Stomach (tissue), 9 donors: ENCODE measurements around the gene ABHD12B. TPM values are rescaled to one million over a fixed set of nuclear protein-coding genes. Genes with fewer than 3 reads are reported as not detected.
"Not testable (repeated sequence)": the region's sequence is repeated elsewhere in the genome, so short reads cannot be mapped to it uniquely, and the experiment has no call there.

Experiments
- DNase-seq, 2 donors: peaks; one replicate each; pipeline versions ENCODE4 v3.0.0 to v3.0.0-alpha.2; 2013 to 2019
- H3K27ac ChIP-seq, 5 donors: fragments of 200-600 bp in 4 of 5; sonication (generic) in 4 of 5; one replicate each; pipeline ENCODE4 v1.5.1; 2013 to 2019; ENCODE audit warnings: mild to moderate bottlenecking in 1 of 5, moderate library complexity in 1 of 5
- H3K27me3 ChIP-seq, 3 donors: fragments of 200-600 bp; sonication (generic); one replicate each; pipeline ENCODE4 v1.5.1; 2017 to 2019; ENCODE audit warnings: mixed run types in 1 of 3
- H3K36me3 ChIP-seq, 4 donors: fragments of 200-600 bp; sonication (generic); 1 replicate in 3 of 4; 2 replicates in 1 of 4; pipeline ENCODE4 v1.5.1; 2016 to 2019
- H3K4me1 ChIP-seq, 4 donors: fragments of 200-600 bp; sonication (generic); one replicate each; pipeline ENCODE4 v1.5.1; 2016 to 2019
- H3K4me3 ChIP-seq, 4 donors: fragments of 200-600 bp; sonication (generic) in 3 of 4; one replicate each; pipeline ENCODE4 v1.5.1; 2016 to 2019; ENCODE audit warnings: mild to moderate bottlenecking in 1 of 4
- H3K9me3 ChIP-seq, 4 donors: fragments of 200-600 bp; sonication (generic); one replicate each; pipeline ENCODE4 v1.5.1; 2016 to 2019
- EP300 ChIP-seq: sonication (generic); formaldehyde crosslinking; IDR thresholded peaks from one replicate; pipeline ENCODE4 v1.6.1; 2017; ENCODE audit warnings: antibody characterized with exemption
- POLR2A ChIP-seq, 4 donors: fragments of 450-650 bp; IDR thresholded peaks; one replicate each; pipeline ENCODE4 v1.6.1; 2016; ENCODE audit warnings: antibody characterized with exemption in 4 of 4, control low read depth in 2 of 4, mild to moderate bottlenecking in 1 of 4, moderate library complexity in 1 of 4
- POLR2AphosphoS5 ChIP-seq, 3 donors: sonication (generic); formaldehyde crosslinking; IDR thresholded peaks; one replicate each; pipeline ENCODE4 v1.6.1; 2016; ENCODE audit warnings: antibody characterized with exemption in 3 of 3
- WGBS, 5 donors: extraction: QIAGEN DNeasy Blood & Tissue Kit in 3 of 5; methylation state at CpG; one replicate each; pipeline versions ENCODE4 v1.1.5 to v1.1.7; 2013 to 2018; 5-methylcytosine and 5-hydroxymethylcytosine counted together
- intact Hi-C: fragments of 100-400 bp; cut with DNase I; formaldehyde crosslinking; loops from one replicate; pipeline ENCODE4 v1.15.1; 2023; ENCODE audit warnings: low total_unique reads
- polyA plus RNA-seq, 3 donors: library from polyadenylated mRNA; stranded (reverse); fragments of 200-250 nt; gene quantifications; one replicate each; pipeline ENCODE4 v1.2.3, GENCODE V29; 2013
- total RNA-seq, 5 donors: library from RNA; depleted of rRNA; stranded (reverse); fragments of >200 nt; gene quantifications; one replicate each; pipeline versions ENCODE4 v1.1.0 to v1.2.3, GENCODE V29; 2014 to 2016
- TF ChIP-seq, protein P1 (sequence below), 7 experiments: fragments of 450-650 bp in 4 of 7; fragments of 200-600 bp in 3 of 7; sonication (generic) in 3 of 7; IDR thresholded peaks; one replicate each; pipeline ENCODE4 v1.5.1; 2016 to 2019; ENCODE audit warnings: antibody characterized with exemption in 7 of 7, control low read depth in 2 of 7, mild to moderate bottlenecking in 1 of 7
- donor health status: healthy with polysubstance abuse.
- donor health status: Bipolar disorder and iron deficiency.
- donor health status: healthy.

The ABHD12B gene
- total and polyA plus RNA-seq, 8 donors, result 0.23 TPM; not detected in 7

GRCh38 chr14:50910495-50911420, 38.9 kb downstream of the ABHD12B start:
- Histone ChIP-seq H3K27me3 (no peaks in the 10 kb centered on the region), H3K9me3 (no peaks in the 10 kb centered on the region), H3K4me1 (no peaks in the 10 kb centered on the region), H3K4me3 (no peak overlapping the region), H3K36me3 (peaks cover 31 to 100% (median 93%) of the 10 kb centered on the region in 4 donors), H3K27ac (no peak overlapping the region)
- WGBS, 5 donors, result 71 to 87% (median 77%) methylated on average over 5 of the region's 5 CpGs
- DNase-seq, result no peak
- TF ChIP-seq POLR2A (IDR thresholded peaks at IDR 0.05) (no peak), EP300 (no peak), POLR2AphosphoS5 (IDR thresholded peaks at IDR 0.05) (no peak)
- TF ChIP-seq, protein P1, sequence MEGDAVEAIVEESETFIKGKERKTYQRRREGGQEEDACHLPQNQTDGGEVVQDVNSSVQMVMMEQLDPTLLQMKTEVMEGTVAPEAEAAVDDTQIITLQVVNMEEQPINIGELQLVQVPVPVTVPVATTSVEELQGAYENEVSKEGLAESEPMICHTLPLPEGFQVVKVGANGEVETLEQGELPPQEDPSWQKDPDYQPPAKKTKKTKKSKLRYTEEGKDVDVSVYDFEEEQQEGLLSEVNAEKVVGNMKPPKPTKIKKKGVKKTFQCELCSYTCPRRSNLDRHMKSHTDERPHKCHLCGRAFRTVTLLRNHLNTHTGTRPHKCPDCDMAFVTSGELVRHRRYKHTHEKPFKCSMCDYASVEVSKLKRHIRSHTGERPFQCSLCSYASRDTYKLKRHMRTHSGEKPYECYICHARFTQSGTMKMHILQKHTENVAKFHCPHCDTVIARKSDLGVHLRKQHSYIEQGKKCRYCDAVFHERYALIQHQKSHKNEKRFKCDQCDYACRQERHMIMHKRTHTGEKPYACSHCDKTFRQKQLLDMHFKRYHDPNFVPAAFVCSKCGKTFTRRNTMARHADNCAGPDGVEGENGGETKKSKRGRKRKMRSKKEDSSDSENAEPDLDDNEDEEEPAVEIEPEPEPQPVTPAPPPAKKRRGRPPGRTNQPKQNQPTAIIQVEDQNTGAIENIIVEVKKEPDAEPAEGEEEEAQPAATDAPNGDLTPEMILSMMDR (IDR thresholded peaks at IDR 0.05), result no peak
- intact Hi-C loops, result no loop called here

DNA sequence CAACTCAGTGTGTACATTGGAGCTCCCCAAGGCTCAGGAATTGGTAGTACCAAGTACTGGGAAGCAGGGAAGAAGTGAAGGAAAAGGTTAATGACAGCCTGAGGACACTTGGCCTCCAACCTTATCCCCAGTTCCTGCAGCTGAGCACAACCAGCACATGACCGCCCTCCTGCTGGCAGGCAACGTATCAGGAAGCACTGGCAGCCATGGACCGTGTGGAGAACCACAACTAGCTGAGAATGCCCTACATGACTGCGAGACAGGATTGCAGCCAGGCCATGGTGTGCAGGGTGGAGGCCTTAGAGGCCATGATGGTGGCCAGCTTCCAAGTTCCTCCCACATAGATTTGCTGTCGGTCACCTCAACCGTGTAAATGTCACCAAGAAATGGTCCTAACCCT, 45.6 kb downstream of the ABHD12B start:
- DNase-seq, result no peak
- no peaks in the 10 kb centered on the region for H3K4me1 ChIP-seq
- TF ChIP-seq POLR2AphosphoS5 (IDR thresholded peaks at IDR 0.05) (no peak), EP300 (no peak), POLR2A (IDR thresholded peaks at IDR 0.05) (no peak)
- TF ChIP-seq, protein P1 (IDR thresholded peaks at IDR 0.05), result no peak
- H3K4me3 ChIP-seq, result no peak overlapping the region
- H3K27me3 ChIP-seq, result no peaks in the 10 kb centered on the region
- intact Hi-C loops, result no loop called here
- no peaks in the 10 kb centered on the region for H3K9me3 ChIP-seq
- H3K27ac ChIP-seq, result no peak overlapping the region
- peaks cover 17 to 98% (median 80%) of the 10 kb centered on the region in 4 donors for H3K36me3 ChIP-seq
- 90 to 98% (median 94%) methylated on average over 6 of the region's 6 CpGs for WGBS, 5 donors

- H3K9me3 ChIP-seq, DNase-seq, H3K4me3 ChIP-seq, intact Hi-C loops, H3K4me1 ChIP-seq, H3K27ac ChIP-seq, H3K27me3 ChIP-seq: not testable (repeated sequence)
- WGBS, 5 donors, result 79 to 92% (median 84%) methylated on average over 5 of the region's 5 CpGs
- peaks cover 10 to 96% (median 77%) of the 10 kb centered on the region in 4 donors for H3K36me3 ChIP-seq
These were observed 47.7 kb downstream of the ABHD12B start for GRCh38 chr14:50919524-50919923.

DNA sequence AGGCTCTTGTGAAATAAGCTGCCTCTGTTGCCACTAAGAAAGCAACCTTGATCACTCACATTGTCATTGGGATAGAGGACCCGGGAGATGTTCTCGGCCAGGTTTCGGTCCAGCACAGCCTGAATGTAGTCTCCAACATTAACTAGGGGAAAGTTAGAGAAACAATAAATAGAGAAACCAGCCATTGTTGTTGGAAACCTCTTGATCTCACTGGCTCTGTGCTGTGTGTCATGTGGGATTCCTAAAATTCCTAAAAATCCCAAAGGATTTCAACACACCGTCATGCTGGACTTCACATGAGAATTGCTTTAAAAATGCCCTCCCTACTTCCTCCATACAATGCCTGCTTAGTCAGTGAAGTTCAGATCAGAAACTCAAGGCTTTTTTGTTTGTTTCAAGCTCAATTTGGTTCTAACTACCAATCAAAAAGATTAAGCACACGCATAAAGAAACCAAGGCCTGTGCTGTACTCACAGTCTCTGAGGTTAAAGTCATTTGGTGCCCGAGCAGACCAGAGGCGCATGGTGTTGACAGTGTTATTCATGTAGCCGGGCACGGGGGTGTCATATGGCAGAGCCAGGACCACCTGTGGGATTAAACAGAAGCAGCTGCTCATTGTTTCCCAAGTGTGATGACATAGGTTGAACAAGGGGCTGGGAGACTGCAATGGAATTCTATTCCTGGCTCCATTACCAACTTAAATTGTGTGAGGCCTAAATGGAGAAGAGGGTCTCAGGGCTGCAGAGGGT, 48.8 kb downstream of the ABHD12B start:
- H3K4me1 ChIP-seq, result no peaks in the 10 kb centered on the region
- peaks cover 10 to 85% (median 67%) of the 10 kb centered on the region in 4 donors for H3K36me3 ChIP-seq
- intact Hi-C loops, result no loop called here
- H3K27ac ChIP-seq, result no peak overlapping the region
- no peaks in the 10 kb centered on the region for H3K27me3 ChIP-seq
- TF ChIP-seq EP300, result no peak
- TF ChIP-seq, protein P1 (IDR thresholded peaks at IDR 0.05), result no peak
- no peak for TF ChIP-seq POLR2A (IDR thresholded peaks at IDR 0.05)
- TF ChIP-seq POLR2AphosphoS5 (IDR thresholded peaks at IDR 0.05), result no peak
- no peaks in the 10 kb centered on the region for H3K9me3 ChIP-seq
- 79 to 86% (median 84%) methylated on average over 9 of the region's 9 CpGs for WGBS, 5 donors
- no peak overlapping the region for H3K4me3 ChIP-seq
- no peak for DNase-seq
